K562 (cell line): ENCODE results near the gene ACSM2B. TPM values are rescaled to one million over a fixed set of nuclear protein-coding genes. Genes with fewer than 3 reads are reported as not detected.
"Not testable (repeated sequence)": the region's sequence is repeated elsewhere in the genome, so short reads cannot be mapped to it uniquely, and the experiment has no call there.

Source experiments
- ATAC-seq: fragments of 200-7000 bp; cut with Tn5 transposase; 3 replicates; pipeline ENCODE4 v1.9.1; 2020; ENCODE audit warnings: moderate library complexity
- BruUV-seq: library from RNA; stranded (reverse); fragments of 400-500 nt; replicated peaks from 2 replicates; lab custom pipeline; 2021; lab: Mats Ljungman, UMichigan
- CTCF ChIA-PET: fragments of 300-600 bp; formaldehyde crosslinking; extraction: SDS; loops from one replicate; lab custom pipeline; 2021; ENCODE audit warnings: low intra/inter-chr PET ratio; lab: Yijun Ruan, JAX
- POLR2A ChIA-PET: fragments of 300-600, 350-650 bp; sonication (Branson Sonifier 250); formaldehyde crosslinking; extraction: SDS; loops from one replicate; lab custom pipeline; 2021; ENCODE audit warnings: antibody characterized with exemption, inconsistent platforms; lab: Yijun Ruan, JAX
- DNase-seq, 4 experiments: peaks; one replicate each; pipeline versions ENCODE4 v3.0.0 to v3.0.0-alpha.2; 2011 to 2018; ENCODE audit warnings: low spot score in 3 of 4, mixed read lengths in 3 of 4; ENCODE audit errors: extremely low read depth in 1 of 4
- FAIRE-seq: peaks from 2 replicates; lab custom pipeline; 2011; peaks lifted over from hg19 to GRCh38; lab: Jason Lieb, UNC
- H2AFZ ChIP-seq: 2 replicates; pipeline ENCODE4 v1.6.0; 2011; ENCODE audit warnings: low read depth, low read length, control low read depth, inconsistent platforms
- H3K27ac ChIP-seq: fragments of 200-600 bp; 3 replicates; pipeline ENCODE4 v1.8.0; 2011; ENCODE audit warnings: low read depth, mild to moderate bottlenecking, control low read depth, inconsistent platforms, low read length, moderate library complexity, mixed read lengths; ENCODE audit errors: extremely low read depth
- H3K27me3 ChIP-seq, 2 experiments: fragments of 300-600 bp in 1 of 2; 2 replicates in 1 of 2; 3 replicates in 1 of 2; pipeline versions ENCODE4 v1.6.0 to v1.8.0; 2011; ENCODE audit warnings: inconsistent platforms in 2 of 2, low read length in 2 of 2, mild to moderate bottlenecking in 1 of 2, mixed read lengths in 1 of 2, moderate library complexity in 1 of 2; ENCODE audit not compliant: control insufficient read depth in 2 of 2, insufficient read depth in 2 of 2
- H3K36me3 ChIP-seq: fragments of 300-600 bp; 3 replicates; pipeline ENCODE4 v1.8.0; 2011; ENCODE audit warnings: mild to moderate bottlenecking, low read length, inconsistent platforms; ENCODE audit not compliant: control insufficient read depth, insufficient read depth
- H3K4me1 ChIP-seq, 2 experiments: fragments of 200-600 bp in 1 of 2; replicated peaks in 1 of 2; 2 replicates in 1 of 2; 3 replicates in 1 of 2; pipeline versions ENCODE4 v1.5.1 to v1.8.0; 2011; ENCODE audit warnings: inconsistent platforms in 2 of 2, low read length in 2 of 2, mild to moderate bottlenecking in 1 of 2, mixed read lengths in 1 of 2, moderate library complexity in 1 of 2; ENCODE audit not compliant: control insufficient read depth in 2 of 2, insufficient read depth in 2 of 2
- H3K4me2 ChIP-seq: 2 replicates; pipeline ENCODE4 v1.6.1; 2011; ENCODE audit warnings: low read length, control low read depth, inconsistent platforms, mixed read lengths; ENCODE audit not compliant: insufficient read depth
- H3K4me3 ChIP-seq: fragments of 200-600 bp; sonication (generic), shearing (Covaris generic); 2 replicates; pipeline ENCODE4 v1.5.1; 2016; ENCODE audit warnings: control low read depth, inconsistent platforms
- H3K79me2 ChIP-seq: fragments of 200-600 bp; 3 replicates; pipeline ENCODE4 v1.8.0; 2011; ENCODE audit warnings: low read length, inconsistent platforms; ENCODE audit not compliant: control insufficient read depth, insufficient read depth
- H3K9ac ChIP-seq, 2 experiments: 2 replicates each; pipeline versions ENCODE4 v1.6.0 to v1.6.1; 2011; ENCODE audit warnings: low read depth in 2 of 2, low read length in 2 of 2, control low read depth in 1 of 2, inconsistent platforms in 1 of 2, mild to moderate bottlenecking in 1 of 2, mixed read lengths in 1 of 2; ENCODE audit not compliant: insufficient read depth in 1 of 2
- H3K9me1 ChIP-seq: one replicate; pipeline ENCODE4 v1.6.0; 2011; ENCODE audit warnings: inconsistent platforms, mild to moderate bottlenecking, low read length, moderate library complexity; ENCODE audit not compliant: control insufficient read depth, insufficient read depth
- H3K9me3 ChIP-seq: replicated peaks from 2 replicates; pipeline ENCODE4 v1.5.1; 2011; ENCODE audit warnings: low read depth, low read length, inconsistent platforms; ENCODE audit not compliant: control insufficient read depth, insufficient read depth
- H4K20me1 ChIP-seq: replicated peaks from 2 replicates; pipeline ENCODE4 v1.6.1; 2011; ENCODE audit warnings: low read length, inconsistent platforms, mixed read lengths; ENCODE audit not compliant: control insufficient read depth, insufficient read depth
- WGBS: fragments of 100-300 bp; shearing (Covaris generic); methylation state at CpG from one replicate; pipeline ENCODE4 v1.1.6; 2016; ENCODE audit warnings: low coverage, mixed read lengths; ENCODE audit not compliant: insufficient coverage; ENCODE audit errors: missing lambda C conversion rate; 5-methylcytosine and 5-hydroxymethylcytosine counted together
- in situ Hi-C: fragments of 300-500 bp; cut with MboI; formaldehyde crosslinking; loops from 4 replicates; pipeline ENCODE4 v1.15.0; 2018; ENCODE audit warnings: inconsistent platforms, mixed read lengths
- intact Hi-C: fragments of 100-400 bp; cut with micrococcal nuclease; formaldehyde crosslinking; loops from 2 replicates; pipeline ENCODE4 v1.14.2; 2022
- polyA plus RNA-seq, 8 experiments: library from polyadenylated mRNA; depleted of rRNA in 4 of 8; stranded (reverse) in 5 of 8; unstranded in 3 of 8; fragments of >200 nt; fragmentation: Nextera tagmentation in 2 of 8; fragmentation: Illumina TruSeq in 1 of 8; extraction: Ambion mirVana in 2 of 8; extraction: Trizol in 1 of 8; gene quantifications; 2 replicates each; pipeline versions ENCODE4 v1.2.1 to v1.2.3, GENCODE V29; 2011 to 2014; ENCODE audit warnings: inconsistent platforms in 1 of 8, missing spikeins in 1 of 8
- total RNA-seq, 7 experiments: library from RNA; depleted of rRNA in 6 of 7; stranded (reverse); fragments of >200 nt in 6 of 7; fragmentation: Illumina TruSeq in 2 of 7; extraction: Trizol in 2 of 7; gene quantifications; 2 replicates each; pipeline versions ENCODE4 v1.2.1 to v1.2.3, GENCODE V29; 2011 to 2021; ENCODE audit warnings: low replicate concordance in 1 of 7

The ACSM2B gene
- total and polyA plus RNA-seq, 9 of the 15 experiments (the other 6 are each of a cell fraction or from before 2014, with no cell fraction given) = 0.06 to 0.69 (median 0.55) TPM; not detected in 3

GRCh38 chr16:20595068-20595467 lies 18.9 kb upstream of the ACSM2B start:
- H3K9me1 ChIP-seq, in situ Hi-C loops, POLR2A ChIA-PET, H2AFZ ChIP-seq, H3K4me2 ChIP-seq, DNase-seq, H3K4me1 ChIP-seq, H3K27me3 ChIP-seq, H3K27ac ChIP-seq, H4K20me1 ChIP-seq, BruUV-seq, FAIRE-seq, H3K9ac ChIP-seq, H3K79me2 ChIP-seq, ATAC-seq, H3K4me3 ChIP-seq, H3K9me3 ChIP-seq, intact Hi-C loops, CTCF ChIA-PET, H3K36me3 ChIP-seq: not testable (repeated sequence)
- 0% methylated on average over 2 of the region's 2 CpGs for WGBS

GRCh38 chr16:20592780-20593179 lies 16.6 kb upstream of the ACSM2B start:
- H3K27me3 ChIP-seq, H3K9me1 ChIP-seq, CTCF ChIA-PET, H3K9me3 ChIP-seq, FAIRE-seq, DNase-seq, BruUV-seq, intact Hi-C loops, ATAC-seq, H4K20me1 ChIP-seq, H3K36me3 ChIP-seq, H2AFZ ChIP-seq, H3K4me3 ChIP-seq, H3K4me1 ChIP-seq, in situ Hi-C loops, POLR2A ChIA-PET, H3K79me2 ChIP-seq, H3K27ac ChIP-seq, H3K9ac ChIP-seq, H3K4me2 ChIP-seq: not testable (repeated sequence)
- WGBS = 0% methylated on average over 1 of the region's 1 CpG

- WGBS = 0% methylated on average over 6 of the region's 6 CpGs
- H3K9me1 ChIP-seq, H4K20me1 ChIP-seq, H3K4me2 ChIP-seq, DNase-seq, H3K27me3 ChIP-seq, BruUV-seq, H3K36me3 ChIP-seq, H3K4me1 ChIP-seq, H3K9me3 ChIP-seq, FAIRE-seq, intact Hi-C loops, H3K79me2 ChIP-seq, H3K4me3 ChIP-seq, H3K27ac ChIP-seq, ATAC-seq, CTCF ChIA-PET, POLR2A ChIA-PET, H2AFZ ChIP-seq, H3K9ac ChIP-seq: not testable (repeated sequence)
- in situ Hi-C loops = loop anchor here (5.0 kb wide), 1 partner anchor 147 kb away; no protein-coding TSS in a partner anchor
Observed at GRCh38 chr16:20589486-20589885, 13.3 kb upstream of the ACSM2B start.

GRCh38 chr16:20587645-20588074 lies 11.5 kb upstream of the ACSM2B start:
- in situ Hi-C loops = loop anchor here (5.0 kb wide), 1 partner anchor 145 kb away; no protein-coding TSS in a partner anchor
- H3K4me2 ChIP-seq, H3K27me3 ChIP-seq, H3K79me2 ChIP-seq, BruUV-seq, CTCF ChIA-PET, ATAC-seq, intact Hi-C loops, H3K4me3 ChIP-seq, DNase-seq, H3K4me1 ChIP-seq, H3K9me3 ChIP-seq, H3K36me3 ChIP-seq, H4K20me1 ChIP-seq, FAIRE-seq, H3K27ac ChIP-seq, POLR2A ChIA-PET, H3K9me1 ChIP-seq, H3K9ac ChIP-seq, H2AFZ ChIP-seq: not testable (repeated sequence)
- 0% methylated on average over 1 of the region's 2 CpGs for WGBS
